ENCODE measurements around the gene LMTK2.

The LMTK2 gene

GRCh38 chr7:98221611-98222532 lies 115.2 kb downstream of the LMTK2 start:
- no peak overlapping the region for H3K4me2 ChIP-seq (ENCODE audit: low read length)
- TF ChIP-seq, protein P1, sequence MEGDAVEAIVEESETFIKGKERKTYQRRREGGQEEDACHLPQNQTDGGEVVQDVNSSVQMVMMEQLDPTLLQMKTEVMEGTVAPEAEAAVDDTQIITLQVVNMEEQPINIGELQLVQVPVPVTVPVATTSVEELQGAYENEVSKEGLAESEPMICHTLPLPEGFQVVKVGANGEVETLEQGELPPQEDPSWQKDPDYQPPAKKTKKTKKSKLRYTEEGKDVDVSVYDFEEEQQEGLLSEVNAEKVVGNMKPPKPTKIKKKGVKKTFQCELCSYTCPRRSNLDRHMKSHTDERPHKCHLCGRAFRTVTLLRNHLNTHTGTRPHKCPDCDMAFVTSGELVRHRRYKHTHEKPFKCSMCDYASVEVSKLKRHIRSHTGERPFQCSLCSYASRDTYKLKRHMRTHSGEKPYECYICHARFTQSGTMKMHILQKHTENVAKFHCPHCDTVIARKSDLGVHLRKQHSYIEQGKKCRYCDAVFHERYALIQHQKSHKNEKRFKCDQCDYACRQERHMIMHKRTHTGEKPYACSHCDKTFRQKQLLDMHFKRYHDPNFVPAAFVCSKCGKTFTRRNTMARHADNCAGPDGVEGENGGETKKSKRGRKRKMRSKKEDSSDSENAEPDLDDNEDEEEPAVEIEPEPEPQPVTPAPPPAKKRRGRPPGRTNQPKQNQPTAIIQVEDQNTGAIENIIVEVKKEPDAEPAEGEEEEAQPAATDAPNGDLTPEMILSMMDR (IDR thresholded peaks at IDR 0.05), result no peak
- H3K9ac ChIP-seq, result no peak overlapping the region
- H3K79me2 ChIP-seq, result no peaks in the 10 kb centered on the region
- H3K27me3 ChIP-seq (ENCODE audit: control insufficient read depth, insufficient read depth, low read length), result no peaks in the 10 kb centered on the region
- H3K36me3 ChIP-seq (ENCODE audit: control insufficient read depth, insufficient read depth, low read length), result no peaks in the 10 kb centered on the region
- no peak overlapping the region for H3K4me3 ChIP-seq (ENCODE audit: low read depth, low read length)
- no peaks in the 10 kb centered on the region for H3K4me1 ChIP-seq
- H3K9me3 ChIP-seq (ENCODE audit: control insufficient read depth, low read length), result no peaks in the 10 kb centered on the region
- no peak overlapping the region for H2AFZ ChIP-seq
- H3K27ac ChIP-seq, result no peak overlapping the region

DNA sequence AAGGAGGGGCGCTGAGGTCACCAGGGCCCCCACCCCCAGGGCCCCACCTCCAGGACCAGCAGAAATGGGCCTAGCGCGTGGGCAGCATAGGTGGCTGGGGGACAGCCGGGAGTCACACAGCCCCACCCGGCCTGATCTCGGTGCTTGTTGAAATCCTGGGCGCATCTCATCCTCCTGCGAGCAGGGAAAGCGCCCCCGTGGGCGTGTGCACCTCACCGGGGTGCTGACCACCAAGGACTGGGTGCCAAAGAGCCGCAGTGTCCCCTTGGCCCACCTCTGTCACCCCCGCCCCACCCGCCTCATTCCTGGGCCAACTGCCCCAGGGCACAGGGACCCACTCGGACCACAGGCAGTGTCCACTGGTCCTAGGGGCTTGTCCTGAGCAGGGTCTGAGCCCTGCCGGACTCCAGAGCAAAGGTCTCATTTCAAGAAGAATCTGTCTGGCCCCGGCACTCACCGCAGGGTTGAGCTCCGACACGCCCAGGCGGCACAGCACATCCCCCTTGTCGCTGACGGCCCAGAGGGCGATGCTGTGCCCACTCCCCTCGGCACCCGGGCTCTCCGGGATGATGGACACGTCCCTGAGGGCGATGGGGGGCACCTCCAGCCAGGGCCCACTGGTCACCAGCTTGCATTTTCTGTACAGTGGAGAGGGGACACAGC lies 116.0 kb downstream of the LMTK2 start:
- no peaks in the 10 kb centered on the region for H3K9me3 ChIP-seq (ENCODE audit: control insufficient read depth, low read length)
- no peak overlapping the region for H3K27ac ChIP-seq
- H3K9ac ChIP-seq, result no peak overlapping the region
- TF ChIP-seq, protein P1 (IDR thresholded peaks at IDR 0.05), result no peak
- no peak overlapping the region for H3K4me2 ChIP-seq (ENCODE audit: low read length)
- no peaks in the 10 kb centered on the region for H3K4me1 ChIP-seq
- no peaks in the 10 kb centered on the region for H3K27me3 ChIP-seq (ENCODE audit: control insufficient read depth, insufficient read depth, low read length)
- H3K4me3 ChIP-seq (ENCODE audit: low read depth, low read length), result no peak overlapping the region
- H3K79me2 ChIP-seq, result no peaks in the 10 kb centered on the region
- H2AFZ ChIP-seq, result no peak overlapping the region
- no peaks in the 10 kb centered on the region for H3K36me3 ChIP-seq (ENCODE audit: control insufficient read depth, insufficient read depth, low read length)

- TF ChIP-seq, protein P1 (IDR thresholded peaks at IDR 0.05), result no peak
- Histone ChIP-seq H3K79me2 (no peaks in the 10 kb centered on the region), H3K27ac (no peak overlapping the region), H3K9me3 (ENCODE audit: control insufficient read depth, low read length) (no peaks in the 10 kb centered on the region), H3K27me3 (ENCODE audit: control insufficient read depth, insufficient read depth, low read length) (no peaks in the 10 kb centered on the region), H3K9ac (no peak overlapping the region), H3K4me3 (ENCODE audit: low read depth, low read length) (no peak overlapping the region), H3K36me3 (ENCODE audit: control insufficient read depth, insufficient read depth, low read length) (no peaks in the 10 kb centered on the region), H2AFZ (no peak overlapping the region), H3K4me1 (no peaks in the 10 kb centered on the region), H3K4me2 (ENCODE audit: low read length) (no peak overlapping the region)
Measured at GRCh38 chr7:98223351-98223897, 116.8 kb downstream of the LMTK2 start.

- no peak overlapping the region for H2AFZ ChIP-seq
- H3K36me3 ChIP-seq (ENCODE audit: control insufficient read depth, insufficient read depth, low read length), result no peaks in the 10 kb centered on the region
Measured at GRCh38 chr7:98223898-98224700, 117.4 kb downstream of the LMTK2 start.

More at GRCh38 chr7:98223898-98224700, 117.4 kb downstream of the LMTK2 start:
- TF ChIP-seq, protein P1 (IDR thresholded peaks at IDR 0.05), result no peak
- H3K79me2 ChIP-seq, result no peaks in the 10 kb centered on the region
- no peak overlapping the region for H3K4me2 ChIP-seq (ENCODE audit: low read length)
- H3K27ac ChIP-seq, result no peak overlapping the region
- no peak overlapping the region for H3K4me3 ChIP-seq (ENCODE audit: low read depth, low read length)
- H3K9me3 ChIP-seq (ENCODE audit: control insufficient read depth, low read length), result no peaks in the 10 kb centered on the region
- H3K4me1 ChIP-seq, result no peaks in the 10 kb centered on the region
- H3K27me3 ChIP-seq (ENCODE audit: control insufficient read depth, insufficient read depth, low read length), result no peaks in the 10 kb centered on the region
- H3K9ac ChIP-seq, result no peak overlapping the region

Measured in parathyroid adenoma (tissue), 2 donors.